ENCODE data around the gene NLGN2. TPM values are rescaled to one million over a fixed set of nuclear protein-coding genes. Genes with fewer than 3 reads are reported as not detected.
"Not testable (repeated sequence)": the region's sequence is repeated elsewhere in the genome, so short reads cannot be mapped to it uniquely, and the experiment has no call there.

NLGN2 gene
- total and polyA plus RNA-seq, 9 donors, result 11.4 to 76.2 (median 49.4) TPM

- no peak for DNase-seq
- no peak for TF ChIP-seq EP300 (IDR thresholded peaks at IDR 0.05)
- no peak for TF ChIP-seq POLR2A (IDR thresholded peaks at IDR 0.05)
- no peak for TF ChIP-seq CTCF (IDR thresholded peaks at IDR 0.05)
- H3K4me1 ChIP-seq (ENCODE audit: insufficient read depth), result no peaks in the 10 kb centered on the region
- no peaks in the 10 kb centered on the region for H3K36me3 ChIP-seq
- H3K9me3 ChIP-seq, result no peaks in the 10 kb centered on the region
- no peaks in the 10 kb centered on the region for H3K27me3 ChIP-seq
- intact Hi-C loops (cut with DNase I), result no loop called here
- no peak overlapping the region for H3K4me3 ChIP-seq
- 57 to 65% (median 60%) methylated on average over 13 of the region's 13 CpGs for WGBS, 3 donors
- no peak overlapping the region for H3K27ac ChIP-seq
Measured at GRCh38 chr17:7367918-7368598, 39.6 kb upstream of the NLGN2 start.

- intact Hi-C loops (cut with DNase I); H3K4me1 ChIP-seq (ENCODE audit: insufficient read depth); H3K27me3 ChIP-seq; H3K4me3 ChIP-seq; H3K9me3 ChIP-seq; H3K27ac ChIP-seq; DNase-seq; H3K36me3 ChIP-seq: not testable (repeated sequence)
- 86 to 90% (median 87%) methylated on average over 5 of the region's 5 CpGs for WGBS, 3 donors
Measured at GRCh38 chr17:7368599-7368994, 39.0 kb upstream of the NLGN2 start.

DNA sequence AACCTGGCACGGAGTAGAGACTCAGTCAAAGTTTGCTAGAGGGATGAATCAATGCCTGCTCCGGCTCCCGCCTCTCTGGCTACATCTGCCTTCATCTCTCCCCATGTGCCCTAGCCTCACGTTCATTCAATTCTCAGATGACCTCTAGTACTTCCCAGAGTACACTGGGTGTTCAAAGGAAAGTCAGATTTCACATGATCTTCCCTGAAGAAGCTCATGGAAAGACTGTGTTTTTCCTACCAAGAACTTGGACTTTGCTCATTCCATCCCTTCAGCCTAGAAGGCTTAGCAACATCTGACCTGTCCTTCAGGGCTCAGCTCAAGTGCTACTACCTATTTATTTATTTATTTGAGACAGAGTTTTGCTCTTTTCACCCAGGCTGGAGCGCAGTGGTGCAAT lies 37.8 kb upstream of the NLGN2 start:
- intact Hi-C loops (cut with DNase I), result no loop called here
- H3K27me3 ChIP-seq, result no peaks in the 10 kb centered on the region
- no peak overlapping the region for H3K27ac ChIP-seq
- WGBS, 3 donors, result 71 to 74% (median 73%) methylated on average over 5 of the region's 5 CpGs
- TF ChIP-seq CTCF (IDR thresholded peaks at IDR 0.05), result no peak
- no peak for TF ChIP-seq EP300 (IDR thresholded peaks at IDR 0.05)
- TF ChIP-seq POLR2A (IDR thresholded peaks at IDR 0.05), result no peak
- H3K36me3 ChIP-seq, result no peaks in the 10 kb centered on the region
- H3K9me3 ChIP-seq, result no peaks in the 10 kb centered on the region
- no peak for DNase-seq
- H3K4me3 ChIP-seq, result no peak overlapping the region
- H3K4me1 ChIP-seq (ENCODE audit: insufficient read depth), result no peaks in the 10 kb centered on the region

GRCh38 chr17:7370853-7371252 lies 36.8 kb upstream of the NLGN2 start:
- Histone ChIP-seq H3K27ac (no peak overlapping the region), H3K4me1 (ENCODE audit: insufficient read depth) (no peaks in the 10 kb centered on the region), H3K9me3 (no peaks in the 10 kb centered on the region), H3K27me3 (no peaks in the 10 kb centered on the region), H3K4me3 (no peak overlapping the region), H3K36me3 (no peaks in the 10 kb centered on the region)
- TF ChIP-seq CTCF (IDR thresholded peaks at IDR 0.05) (no peak), EP300 (IDR thresholded peaks at IDR 0.05) (no peak), POLR2A (IDR thresholded peaks at IDR 0.05) (no peak)
- WGBS, 3 donors, result 79 to 81% (median 80%) methylated on average over 4 of the region's 4 CpGs
- intact Hi-C loops (cut with DNase I), result no loop called here
- no peak for DNase-seq

GRCh38 chr17:7374353-7374752 lies 33.3 kb upstream of the NLGN2 start:
- WGBS, 3 donors, result 74 to 84% (median 83%) methylated on average over 2 of the region's 2 CpGs
- H3K9me3 ChIP-seq, result no peaks in the 10 kb centered on the region
- H3K4me1 ChIP-seq (ENCODE audit: insufficient read depth), result no peaks in the 10 kb centered on the region
- TF ChIP-seq EP300 (IDR thresholded peaks at IDR 0.05) (no peak), CTCF (IDR thresholded peaks at IDR 0.05) (no peak), POLR2A (IDR thresholded peaks at IDR 0.05) (no peak)
- no peaks in the 10 kb centered on the region for H3K36me3 ChIP-seq
- H3K27me3 ChIP-seq, result no peaks in the 10 kb centered on the region
- H3K27ac ChIP-seq, result no peak overlapping the region
- no peak overlapping the region for H3K4me3 ChIP-seq
- intact Hi-C loops (cut with DNase I), result no loop called here
- no peak for DNase-seq
